Body of pancreas (tissue), 4 donors: ENCODE data around the gene NRP1.

Source experiments
- CTCF ChIP-seq, 7 experiments: fragments of 450-650 bp in 4 of 7; fragments of 200-600 bp in 3 of 7; sonication (generic) in 3 of 7; IDR thresholded peaks; one replicate each; pipeline ENCODE4 v1.5.1; 2016 to 2019; ENCODE audit warnings: antibody characterized with exemption in 7 of 7
- POLR2A ChIP-seq, 3 donors: fragments of 450-650 bp; IDR thresholded peaks; one replicate each; pipeline ENCODE4 v1.6.1; 2016; ENCODE audit warnings: antibody characterized with exemption in 3 of 3, mild to moderate bottlenecking in 2 of 3

GRCh38 chr10:33189363-33189762, 145.1 kb downstream of the NRP1 start:
- TF ChIP-seq CTCF (IDR thresholded peaks at IDR 0.05) (no peak), POLR2A (IDR thresholded peaks at IDR 0.05) (no peak)
